DMS53 treated with DMSO at 0.1 percent for 48 hours (cell line): ENCODE data around the gene MIB1.
"Not testable (repeated sequence)": the region's sequence is repeated elsewhere in the genome, so short reads cannot be mapped to it uniquely, and the experiment has no call there.

ENCODE experiments used
- DNase-seq: peaks from one replicate; lab custom pipeline; 2025; ENCODE audit not compliant: unreplicated experiment; lab: John Stamatoyannopoulos, UW

The MIB1 gene

DNA sequence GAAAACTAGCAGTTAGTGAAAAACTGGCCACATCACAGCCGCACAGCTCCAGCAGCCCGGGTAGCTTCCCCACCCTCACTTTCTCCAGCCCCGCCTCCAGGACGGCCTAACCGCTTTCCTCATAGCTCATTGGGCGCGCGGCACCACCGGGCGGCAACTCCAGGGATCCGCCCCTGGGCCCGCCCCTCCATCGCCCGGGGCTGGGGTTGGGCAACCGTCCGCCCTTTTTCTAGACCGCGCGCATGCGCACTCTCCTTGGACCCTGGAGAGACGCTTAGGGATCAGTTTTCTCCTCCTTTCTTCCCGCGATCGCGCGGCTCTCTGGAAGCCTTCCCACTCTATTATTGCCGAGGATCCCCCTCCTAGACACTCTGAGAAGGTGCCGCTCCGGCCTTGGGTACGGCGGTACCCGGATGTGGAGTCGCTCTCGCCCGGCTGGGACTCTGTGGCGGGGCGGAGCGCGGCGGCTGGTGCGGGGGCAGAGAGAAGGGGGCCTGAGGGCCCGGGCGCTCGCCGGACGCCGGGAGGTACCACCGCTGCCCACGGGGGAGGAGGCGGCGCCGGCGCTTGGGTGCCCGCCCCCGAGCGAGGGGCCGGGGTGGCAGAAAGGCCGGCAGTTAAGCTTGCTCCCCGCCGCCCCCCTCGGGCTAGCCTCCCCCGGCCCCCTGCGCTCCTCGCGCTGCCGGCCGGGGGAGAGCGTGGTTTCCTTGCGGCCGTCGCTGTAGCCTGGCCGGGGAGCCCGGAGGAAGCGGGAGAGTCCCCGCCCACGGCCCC, at the start of gene MIB1:
Gene MIB1, plus strand, starts transcription at position 255 of the 774 bp plus-strand sequence. CDS start 792 bp downstream, outside the sequence.
- DNase-seq: peak; percentile 79

- DNase-seq: no peak
Measured at GRCh38 chr18:21693322-21693721, 47.3 kb upstream of the MIB1 start.

GRCh38 chr18:21700528-21701075, 40.0 kb upstream of the MIB1 start:
- no peak for DNase-seq

GRCh38 chr18:21701621-21702020, 39.0 kb upstream of the MIB1 start:
- no peak for DNase-seq

- no peak for DNase-seq
Measured at GRCh38 chr18:21702602-21703001, 38.0 kb upstream of the MIB1 start.

GRCh38 chr18:21703241-21703820, 37.3 kb upstream of the MIB1 start:
- peak; percentile 20 for DNase-seq

DNA sequence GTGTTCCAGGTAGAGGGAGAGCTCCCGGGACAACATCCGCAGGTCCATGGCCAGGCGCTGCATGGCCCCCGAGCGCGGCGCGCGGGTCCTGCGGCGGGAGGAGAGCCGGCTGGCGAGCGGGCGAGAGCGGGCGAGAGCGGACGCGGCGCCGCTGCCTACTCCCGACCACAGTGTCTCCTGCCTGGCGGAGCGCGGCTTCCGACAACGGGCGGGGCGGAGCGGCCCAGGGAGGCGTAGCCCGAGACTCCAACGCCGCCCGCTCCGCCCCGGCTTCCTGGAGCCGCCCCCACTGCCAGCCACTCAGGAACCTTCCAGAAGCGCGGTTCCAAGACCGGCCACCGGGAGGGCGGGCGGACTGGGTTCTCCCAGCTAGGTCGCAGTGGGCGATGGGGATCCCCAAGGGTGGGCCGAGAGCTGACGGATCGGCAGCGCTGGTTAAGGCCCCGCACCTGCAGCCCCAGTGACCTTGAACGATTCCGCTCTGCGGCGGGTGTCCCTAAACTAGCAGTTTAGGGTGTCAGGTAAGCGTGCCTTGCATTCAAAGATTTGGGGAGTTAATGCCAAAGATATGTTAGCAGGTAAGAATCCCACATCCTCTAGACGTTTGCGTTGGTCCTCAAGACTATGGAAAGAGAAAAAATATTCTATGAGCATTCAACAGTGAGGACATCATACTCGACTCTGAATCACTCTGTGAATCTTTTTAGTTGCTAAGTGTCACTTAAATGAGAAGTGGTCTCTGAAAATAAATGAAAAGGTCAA, 35.8 kb upstream of the MIB1 start, which contains the start of gene ABHD3:
Gene ABHD3, minus strand, starts transcription at position 172 of the 762 bp plus-strand sequence. Its CDS starts 109 bp downstream, at position 63.
- peak; percentile 70 for DNase-seq

DNA sequence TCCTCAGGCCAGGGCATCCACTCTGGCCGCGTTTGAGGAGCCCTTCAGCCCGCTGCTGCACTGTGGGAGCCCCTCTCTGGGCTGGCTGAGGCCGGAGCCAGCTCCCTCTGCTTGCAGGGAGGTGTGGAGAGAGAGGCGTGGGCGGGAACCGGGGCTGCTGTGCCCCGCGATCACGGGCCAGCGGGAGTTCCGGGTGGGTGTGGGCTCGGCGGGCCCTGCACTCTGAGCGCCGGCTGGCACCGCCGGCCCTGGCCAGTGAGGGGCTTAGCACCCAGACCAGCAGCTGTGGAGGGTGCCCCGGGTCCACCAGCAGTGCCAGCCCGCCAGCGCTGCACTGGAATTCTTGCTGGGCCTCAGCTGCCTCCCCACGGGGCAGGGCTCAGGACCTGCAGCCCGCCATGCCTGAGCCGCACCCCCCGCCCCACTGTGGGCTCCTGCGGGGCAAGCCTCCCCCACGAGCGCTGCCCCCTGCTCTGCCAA, 34.2 kb upstream of the MIB1 start:
- no peak for DNase-seq

DNA sequence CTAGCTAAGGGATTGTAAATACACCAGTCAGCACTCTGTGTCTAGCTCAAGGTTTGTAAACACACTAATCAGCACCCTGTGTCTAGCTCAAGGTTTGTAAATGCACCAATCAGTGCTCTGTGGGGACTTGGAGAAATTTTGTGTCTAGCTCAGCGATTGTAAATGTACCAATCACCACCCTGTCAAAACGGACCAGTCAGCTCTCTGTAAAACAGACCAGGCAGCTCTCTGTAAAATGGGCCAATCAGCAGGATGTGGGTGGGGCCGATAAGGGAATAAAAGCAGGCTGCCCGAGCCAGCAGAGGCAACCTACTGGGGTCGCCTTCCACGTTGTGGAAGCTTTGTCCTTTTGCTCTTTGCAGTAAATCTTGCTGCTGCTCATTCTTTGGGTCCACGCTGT, 33.5 kb upstream of the MIB1 start:
- DNase-seq: not testable (repeated sequence)

DNA sequence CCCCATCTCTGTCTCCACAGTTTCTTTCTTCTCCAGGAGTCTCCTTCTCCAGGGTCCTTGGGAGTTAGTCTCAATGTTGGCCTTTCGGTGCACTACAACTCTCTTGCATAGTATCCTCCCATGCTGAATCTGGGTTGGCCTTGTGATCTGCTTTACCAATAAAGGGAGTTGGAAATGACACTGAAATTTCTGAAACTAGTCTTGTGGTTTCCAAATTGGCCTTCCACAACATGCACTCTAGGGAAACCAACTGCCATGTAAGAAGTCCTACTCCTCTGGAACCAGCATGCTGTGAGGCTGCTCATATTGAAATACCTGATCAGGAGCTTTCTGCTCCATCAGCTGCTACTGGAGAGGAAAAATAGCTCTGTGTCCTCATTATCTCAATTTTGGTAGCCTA, 26.1 kb upstream of the MIB1 start:
- DNase-seq: no peak

GRCh38 chr18:21722687-21723086, 17.9 kb upstream of the MIB1 start:
- DNase-seq: no peak

GRCh38 chr18:21725201-21725600, 15.4 kb upstream of the MIB1 start:
- DNase-seq: no peak

DNA sequence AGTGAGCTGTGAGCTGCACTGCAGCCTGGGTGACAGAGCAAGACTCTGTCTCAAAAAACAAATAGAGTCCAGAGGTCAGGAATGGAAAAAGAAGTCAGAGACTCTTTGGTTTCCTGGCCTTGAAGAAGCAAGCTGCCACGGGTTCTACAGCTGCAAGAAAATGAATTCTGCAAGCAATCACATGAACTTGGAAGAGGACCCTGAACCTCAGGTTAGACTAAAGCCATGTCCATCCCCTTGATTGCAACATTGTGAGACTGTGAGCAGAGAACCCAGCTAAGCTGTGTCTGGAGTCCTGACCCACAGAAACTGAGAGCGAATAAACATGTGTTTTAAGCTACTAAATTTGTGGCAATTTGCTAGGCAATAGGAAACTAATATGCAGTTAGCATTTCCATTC, 12.9 kb upstream of the MIB1 start:
- DNase-seq: no peak

DNA sequence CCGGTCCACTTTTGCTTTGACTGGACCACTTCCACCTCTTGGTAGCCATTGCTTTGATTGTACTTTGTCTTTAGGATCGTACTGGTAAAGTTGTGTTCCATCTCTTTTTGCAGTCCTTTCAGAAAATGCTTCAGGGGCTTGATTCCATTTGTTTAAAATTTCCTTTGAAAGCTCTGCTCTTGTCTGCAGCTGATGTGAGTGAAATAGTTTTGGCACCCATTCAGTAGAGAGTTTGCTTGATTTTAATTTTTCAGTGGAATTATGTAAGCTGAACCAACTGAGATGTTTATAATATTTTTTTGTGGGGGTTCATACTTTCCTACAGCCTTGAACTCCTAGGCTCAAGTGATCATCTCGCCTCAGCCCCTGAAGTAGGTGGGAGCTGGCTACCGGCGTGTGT, 7.6 kb upstream of the MIB1 start:
- DNase-seq: no peak

- peak; percentile 72 for DNase-seq
Measured at GRCh38 chr18:21735452-21736015, 5.1 kb upstream of the MIB1 start.

DNA sequence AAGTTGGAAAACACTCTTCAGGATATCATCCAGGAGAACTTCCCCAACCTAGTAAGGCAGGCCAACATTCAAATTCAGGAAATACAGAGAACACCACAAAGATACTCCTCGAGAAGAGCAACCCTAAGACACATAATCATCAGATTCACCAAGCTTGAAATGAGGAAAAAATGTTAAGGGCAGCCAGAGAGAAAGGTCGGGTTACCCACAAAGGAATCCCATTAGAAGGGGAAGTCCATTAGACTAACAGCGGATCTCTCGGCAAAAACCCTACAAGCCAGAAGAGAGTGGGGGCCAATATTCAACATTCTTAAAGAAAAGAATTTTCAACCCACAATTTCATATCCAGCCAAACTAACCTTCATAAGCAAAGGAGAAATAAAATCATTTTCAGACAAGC, 3.7 kb upstream of the MIB1 start:
- DNase-seq: not testable (repeated sequence)

- DNase-seq: no peak
Measured at GRCh38 chr18:21739604-21740537, 721 bp upstream of the MIB1 start.

DNA sequence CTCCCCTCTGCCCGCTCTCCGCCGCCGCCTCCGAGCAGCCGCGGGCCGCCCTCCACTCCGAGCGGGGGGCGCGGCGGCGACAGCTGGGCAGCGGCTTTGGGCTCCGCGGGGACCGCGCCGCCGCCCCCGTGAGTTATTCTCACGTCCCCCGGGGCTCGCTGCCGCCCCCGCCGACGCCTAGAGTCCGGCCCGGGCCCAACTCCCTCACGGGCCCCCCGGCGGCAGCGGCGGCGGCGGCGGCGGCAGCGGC, 645 bp downstream of the MIB1 start:
- DNase-seq: peak; percentile 12

GRCh38 chr18:21741562-21742314, 1.1 kb downstream of the MIB1 start:
- no peak for DNase-seq

GRCh38 chr18:21742315-21742687, 1.7 kb downstream of the MIB1 start:
- DNase-seq: no peak
